ENCODE data around the gene SV2C.

- TF ChIP-seq CTCF (conservative IDR thresholded peaks at IDR 0.05) (no peak), ZFX (IDR thresholded peaks at IDR 0.05) (no peak)
These were observed 119.0 kb downstream of the SV2C start for GRCh38 chr5:76202182-76202581.
